ENCODE data around the gene FAM50A. TPM values are rescaled to one million over a fixed set of nuclear protein-coding genes. Genes with fewer than 3 reads are reported as not detected.
A peak's percentile ranks its signal among the peaks of the same experiment; 100 is the strongest.
"Not testable (repeated sequence)": the region's sequence is repeated elsewhere in the genome, so short reads cannot be mapped to it uniquely, and the experiment has no call there.

FAM50A gene
- total RNA-seq, 1 experiment from 2014 or later, result 75.9 TPM

- Histone ChIP-seq H3K36me3 (ENCODE audit: control insufficient read depth, insufficient read depth, low read length) (peaks cover 5% of the 10 kb centered on the region), H3K4me3 (ENCODE audit: low read depth, low read length) (peak overlapping the region; percentile 76), H3K27me3 (replicated peaks; ENCODE audit: control insufficient read depth, insufficient read depth, low read length) (no peaks in the 10 kb centered on the region), H3K4me1 (peaks cover 21% of the 10 kb centered on the region), H3K9me3 (no peaks in the 10 kb centered on the region)
- ChIA-PET POLR2A (no interaction called here), CTCF (no interaction called here)
- Mint-ChIP-seq H3K4me3 (ENCODE audit: unreplicated experiment) (peak overlapping the region; percentile 97), H3K27ac (ENCODE audit: unreplicated experiment) (peak overlapping the region; percentile 100), H3K9me3 (ENCODE audit: unreplicated experiment) (no peaks in the 10 kb centered on the region), H3K27me3 (ENCODE audit: insufficient read depth, unreplicated experiment) (no peaks in the 10 kb centered on the region), H3K4me1 (ENCODE audit: low read depth, unreplicated experiment) (peaks cover 8% of the 10 kb centered on the region), H3K36me3 (ENCODE audit: insufficient read depth, unreplicated experiment) (peaks cover 63% of the 10 kb centered on the region)
- intact Hi-C loops (cut with micrococcal nuclease; ENCODE audit: unreplicated experiment), result no loop called here
- no TSS peak for BruUV-seq (replicated peaks)
- TF ChIP-seq CTCF (IDR thresholded peaks at IDR 0.05; ENCODE audit: insufficient read depth in 1 of 2, low read depth in 1 of 2, low read length in 1 of 2, severe bottlenecking in 1 of 2, unreplicated experiment in 1 of 2), result no peak
- DNase-seq, result no peak
Observed at GRCh38 chrX:154399527-154400368, 44.2 kb upstream of the FAM50A start.

GRCh38 chrX:154400369-154400817 lies 43.5 kb upstream of the FAM50A start:
- BruUV-seq (replicated peaks); CTCF ChIA-PET; H3K4me3 ChIP-seq (ENCODE audit: low read depth, low read length); DNase-seq; H3K9me3 Mint-ChIP-seq (ENCODE audit: unreplicated experiment); H3K27me3 Mint-ChIP-seq (ENCODE audit: insufficient read depth, unreplicated experiment); H3K4me1 Mint-ChIP-seq (ENCODE audit: low read depth, unreplicated experiment); H3K36me3 ChIP-seq (ENCODE audit: control insufficient read depth, insufficient read depth, low read length); H3K27me3 ChIP-seq (replicated peaks; ENCODE audit: control insufficient read depth, insufficient read depth, low read length); H3K9me3 ChIP-seq; intact Hi-C loops (cut with micrococcal nuclease; ENCODE audit: unreplicated experiment); POLR2A ChIA-PET: not testable (repeated sequence)
- H3K27ac Mint-ChIP-seq (ENCODE audit: unreplicated experiment), result peak overlapping the region; percentile 90
- H3K36me3 Mint-ChIP-seq (ENCODE audit: insufficient read depth, unreplicated experiment), result peaks cover 63% of the 10 kb centered on the region
- H3K4me3 Mint-ChIP-seq (ENCODE audit: unreplicated experiment), result peak overlapping the region; percentile 97
- H3K4me1 ChIP-seq, result peaks cover 21% of the 10 kb centered on the region

- POLR2A ChIA-PET, result no interaction called here
- Histone ChIP-seq H3K27me3 (replicated peaks; ENCODE audit: control insufficient read depth, insufficient read depth, low read length) (no peaks in the 10 kb centered on the region), H3K4me3 (ENCODE audit: low read depth, low read length) (no peak overlapping the region), H3K36me3 (ENCODE audit: control insufficient read depth, insufficient read depth, low read length) (peaks cover 5% of the 10 kb centered on the region), H3K9me3 (no peaks in the 10 kb centered on the region), H3K4me1 (peaks cover 21% of the 10 kb centered on the region)
- peak overlapping the region; percentile 24 for H3K4me3 Mint-ChIP-seq (ENCODE audit: unreplicated experiment)
- DNase-seq, result peak; percentile 58 to 79
- H3K27ac Mint-ChIP-seq (ENCODE audit: unreplicated experiment), result peak overlapping the region; percentile 90
- no TSS peak for BruUV-seq (replicated peaks)
- TF ChIP-seq CTCF (IDR thresholded peaks at IDR 0.05; ENCODE audit: insufficient read depth in 1 of 2, low read depth in 1 of 2, low read length in 1 of 2, severe bottlenecking in 1 of 2, unreplicated experiment in 1 of 2), result no peak
- CTCF ChIA-PET, result no interaction called here
- H3K36me3 Mint-ChIP-seq (ENCODE audit: insufficient read depth, unreplicated experiment), result peaks cover 63% of the 10 kb centered on the region
- intact Hi-C loops (cut with micrococcal nuclease; ENCODE audit: unreplicated experiment), result no loop called here
- no peaks in the 10 kb centered on the region for H3K27me3 Mint-ChIP-seq (ENCODE audit: insufficient read depth, unreplicated experiment)
- no peaks in the 10 kb centered on the region for H3K9me3 Mint-ChIP-seq (ENCODE audit: unreplicated experiment)
- H3K4me1 Mint-ChIP-seq (ENCODE audit: low read depth, unreplicated experiment), result peaks cover 8% of the 10 kb centered on the region
Observed at GRCh38 chrX:154401045-154401799, 42.7 kb upstream of the FAM50A start.

Measured in Caco-2 (cell line).